GM19455 (cell line): ENCODE measurements around the gene SRSF4.
"Not testable (repeated sequence)": the region's sequence is repeated elsewhere in the genome, so short reads cannot be mapped to it uniquely, and the experiment has no call there.

Experiments
- ATAC-seq: cut with Tn5 transposase; IDR thresholded peaks from one replicate; pipeline ENCODE4 v1.9.1; 2021; ENCODE audit not compliant: unreplicated experiment

SRSF4 gene

GRCh38 chr1:29166291-29166878 lies 15.3 kb downstream of the SRSF4 start:
- no peak for ATAC-seq

GRCh38 chr1:29164588-29164987 lies 17.1 kb downstream of the SRSF4 start:
- no peak for ATAC-seq

GRCh38 chr1:29162476-29163138 lies 19.1 kb downstream of the SRSF4 start:
- no peak for ATAC-seq

- ATAC-seq, result no peak
Observed at GRCh38 chr1:29162025-29162424, 19.7 kb downstream of the SRSF4 start.

GRCh38 chr1:29159773-29160172 lies 21.9 kb downstream of the SRSF4 start:
- ATAC-seq, result no peak

- no peak for ATAC-seq
Observed at GRCh38 chr1:29157269-29157601, 24.5 kb downstream of the SRSF4 start.

- no peak for ATAC-seq
Observed at GRCh38 chr1:29156543-29157268, 25.0 kb downstream of the SRSF4 start.

GRCh38 chr1:29152046-29152805 lies 29.5 kb downstream of the SRSF4 start:
- ATAC-seq, result no peak

GRCh38 chr1:29150346-29150745 lies 31.4 kb downstream of the SRSF4 start:
- not testable (repeated sequence) for ATAC-seq

- no peak for ATAC-seq
Observed at GRCh38 chr1:29148656-29149491, 32.8 kb downstream of the SRSF4 start.

- ATAC-seq, result no peak
Observed at GRCh38 chr1:29145739-29146437, 35.8 kb downstream of the SRSF4 start.

- no peak for ATAC-seq
Observed at GRCh38 chr1:29144178-29144577, 37.5 kb downstream of the SRSF4 start.

GRCh38 chr1:29142714-29143113 lies 39.0 kb downstream of the SRSF4 start:
- no peak for ATAC-seq

- no peak for ATAC-seq
Observed at GRCh38 chr1:29136391-29136915, 45.2 kb downstream of the SRSF4 start.

- no peak for ATAC-seq
Observed at GRCh38 chr1:29134695-29135028, 47.0 kb downstream of the SRSF4 start.

- no peak for ATAC-seq
Observed at GRCh38 chr1:29133861-29134694, 47.6 kb downstream of the SRSF4 start.

- not testable (repeated sequence) for ATAC-seq
Observed at GRCh38 chr1:29131056-29131455, 50.6 kb downstream of the SRSF4 start.

- ATAC-seq, result no peak
Observed at GRCh38 chr1:29129916-29130315, 51.8 kb downstream of the SRSF4 start.

GRCh38 chr1:29128739-29129138 lies 53.0 kb downstream of the SRSF4 start:
- no peak for ATAC-seq
